ENCODE results near the gene FLT4. TPM values are rescaled to one million over a fixed set of nuclear protein-coding genes. Genes with fewer than 3 reads are reported as not detected.
A peak's percentile ranks its signal among the peaks of the same experiment; 100 is the strongest.

The FLT4 gene
- total and polyA plus RNA-seq, 7 donors, result 1.7 to 7.3 (median 3.5) TPM

DNA sequence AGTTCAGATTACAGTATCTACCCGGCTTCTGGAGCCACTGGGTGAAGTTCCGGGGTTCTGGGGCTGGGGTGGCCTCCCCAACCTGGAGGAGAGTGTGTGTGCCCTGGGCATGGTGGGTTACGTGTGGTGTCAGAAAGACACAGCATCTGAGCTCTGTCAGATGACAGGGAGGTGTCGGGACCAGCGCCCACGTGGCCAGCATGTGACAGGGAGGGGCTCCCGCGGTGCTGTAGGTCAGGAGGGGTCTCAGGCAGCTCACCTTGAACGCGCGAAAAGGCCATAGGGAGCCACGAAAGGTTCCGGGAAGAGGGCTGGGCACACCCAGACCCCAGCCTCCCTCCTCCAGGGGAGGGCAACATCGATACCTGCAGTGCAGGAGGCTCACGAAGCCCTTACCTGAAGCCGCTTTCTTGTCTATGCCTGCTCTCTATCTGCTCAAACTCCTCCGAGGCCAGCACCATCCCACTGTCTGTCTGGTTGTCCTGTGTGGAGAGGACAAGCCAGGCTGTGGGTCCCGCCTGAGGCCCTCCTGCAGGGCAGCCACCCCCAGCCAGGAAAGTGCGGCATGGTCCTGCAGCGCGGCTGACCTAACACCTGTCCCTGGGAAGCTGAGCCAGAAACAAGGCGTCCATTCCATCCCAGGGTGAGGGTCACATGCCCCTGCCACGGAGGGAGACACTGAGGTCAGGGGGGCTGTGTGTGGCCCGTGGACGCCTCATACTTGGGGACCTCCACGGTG lies 40.7 kb downstream of the FLT4 start:
- Histone ChIP-seq H3K27me3 (ENCODE audit: insufficient read depth in 3 of 3, low read length in 2 of 3) (peaks cover 0 to 4% (median 4%) of the 10 kb centered on the region in 3 donors), H3K27ac (no peak overlapping the region), H3K36me3 (ENCODE audit: insufficient read depth in 1 of 2, low read depth in 1 of 2) (no peaks in the 10 kb centered on the region), H3K4me3 (no peak overlapping the region), H3K4me1 (no peaks in the 10 kb centered on the region), H3K9me3 (no peaks in the 10 kb centered on the region)
- 85 to 86% (median 85%) methylated on average over 26 of the region's 26 CpGs for WGBS, 3 donors
- DNase-seq (no peak), ATAC-seq (no peak)
- intact Hi-C loops (cut with DNase I), result no loop called here
- TF ChIP-seq, protein P1, sequence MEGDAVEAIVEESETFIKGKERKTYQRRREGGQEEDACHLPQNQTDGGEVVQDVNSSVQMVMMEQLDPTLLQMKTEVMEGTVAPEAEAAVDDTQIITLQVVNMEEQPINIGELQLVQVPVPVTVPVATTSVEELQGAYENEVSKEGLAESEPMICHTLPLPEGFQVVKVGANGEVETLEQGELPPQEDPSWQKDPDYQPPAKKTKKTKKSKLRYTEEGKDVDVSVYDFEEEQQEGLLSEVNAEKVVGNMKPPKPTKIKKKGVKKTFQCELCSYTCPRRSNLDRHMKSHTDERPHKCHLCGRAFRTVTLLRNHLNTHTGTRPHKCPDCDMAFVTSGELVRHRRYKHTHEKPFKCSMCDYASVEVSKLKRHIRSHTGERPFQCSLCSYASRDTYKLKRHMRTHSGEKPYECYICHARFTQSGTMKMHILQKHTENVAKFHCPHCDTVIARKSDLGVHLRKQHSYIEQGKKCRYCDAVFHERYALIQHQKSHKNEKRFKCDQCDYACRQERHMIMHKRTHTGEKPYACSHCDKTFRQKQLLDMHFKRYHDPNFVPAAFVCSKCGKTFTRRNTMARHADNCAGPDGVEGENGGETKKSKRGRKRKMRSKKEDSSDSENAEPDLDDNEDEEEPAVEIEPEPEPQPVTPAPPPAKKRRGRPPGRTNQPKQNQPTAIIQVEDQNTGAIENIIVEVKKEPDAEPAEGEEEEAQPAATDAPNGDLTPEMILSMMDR (IDR thresholded peaks at IDR 0.05), result no peak

DNA sequence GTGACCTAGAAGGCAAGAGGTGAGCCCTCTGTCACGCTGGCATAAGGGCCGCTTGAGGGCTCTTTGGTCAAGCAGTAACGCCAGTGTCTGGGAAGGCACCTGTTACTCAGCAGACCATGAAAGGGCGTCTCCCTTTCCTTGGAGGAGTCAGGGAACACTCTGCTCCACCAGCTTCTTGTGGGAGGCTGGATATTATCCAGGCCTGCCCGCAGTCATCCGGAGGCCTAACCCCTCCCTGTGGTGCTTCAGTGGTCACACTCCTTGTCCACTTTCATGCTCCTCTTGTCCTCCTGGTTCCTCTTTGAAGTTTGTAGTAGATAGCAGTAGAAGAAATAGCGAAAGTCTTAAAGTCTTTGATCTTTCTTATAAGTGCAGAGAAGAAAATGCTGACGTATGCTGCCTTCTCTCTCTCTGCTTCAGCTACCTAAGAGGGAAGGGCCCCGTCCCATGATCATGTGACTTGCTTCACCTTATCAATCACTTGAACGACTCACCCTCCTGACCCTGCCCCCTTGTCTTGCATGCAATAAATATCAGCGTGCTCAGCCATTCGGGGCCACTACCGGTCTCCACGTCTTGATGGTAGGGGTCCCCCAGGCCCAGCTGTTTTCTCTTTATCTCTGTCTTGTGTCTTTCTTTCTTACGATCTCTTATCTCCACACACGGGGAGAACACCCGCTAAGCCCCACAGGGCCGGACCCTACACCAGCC lies 41.4 kb downstream of the FLT4 start:
- Histone ChIP-seq H3K4me3 (no peak overlapping the region), H3K27ac (no peak overlapping the region), H3K4me1 (no peaks in the 10 kb centered on the region), H3K27me3 (ENCODE audit: insufficient read depth in 3 of 3, low read length in 2 of 3) (peaks cover 0 to 4% (median 4%) of the 10 kb centered on the region in 3 donors), H3K9me3 (no peaks in the 10 kb centered on the region), H3K36me3 (ENCODE audit: insufficient read depth in 1 of 2, low read depth in 1 of 2) (no peaks in the 10 kb centered on the region)
- DNase-seq (peak in 1 of 2 donors; percentile 11), ATAC-seq (no peak)
- intact Hi-C loops (cut with DNase I), result no loop called here
- 50 to 67% (median 56%) methylated on average over 18 of the region's 18 CpGs for WGBS, 3 donors
- TF ChIP-seq, protein P1 (IDR thresholded peaks at IDR 0.05), result no peak

DNA sequence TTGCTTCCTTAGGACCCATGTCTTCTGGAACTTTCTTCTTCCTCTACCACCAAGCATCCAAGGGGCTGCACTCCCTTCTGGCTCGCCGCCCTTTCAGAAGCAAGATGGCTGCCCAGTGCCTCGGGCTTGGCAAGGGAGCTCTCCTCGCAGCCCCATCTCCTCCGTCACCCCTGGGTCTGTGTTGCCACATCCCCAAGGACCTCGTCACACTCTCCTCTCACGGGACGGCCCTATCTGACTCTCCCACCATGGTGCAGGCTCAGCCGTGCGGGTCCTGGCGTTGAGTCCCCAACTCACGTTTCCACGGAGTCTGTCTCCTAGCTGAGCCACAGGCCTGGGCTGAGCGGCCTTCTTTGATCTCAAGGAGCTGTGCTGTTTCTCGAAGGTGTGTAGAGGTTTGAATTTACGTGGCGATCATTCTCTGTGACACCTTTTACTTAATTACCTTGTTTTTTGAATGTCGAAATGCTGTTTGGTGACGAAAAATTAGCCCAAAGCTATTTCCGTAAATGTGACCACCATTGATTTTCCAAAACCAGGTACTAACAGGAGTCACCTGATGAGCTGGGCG lies 43.1 kb downstream of the FLT4 start:
- H3K4me1 ChIP-seq, result no peaks in the 10 kb centered on the region
- WGBS, 3 donors, result 80 to 89% (median 81%) methylated on average over 21 of the region's 21 CpGs
- H3K27ac ChIP-seq, result no peak overlapping the region
- H3K9me3 ChIP-seq, result no peaks in the 10 kb centered on the region
- ATAC-seq (no peak), DNase-seq (peak in 1 of 2 donors; percentile 18)
- no peaks in the 10 kb centered on the region for H3K36me3 ChIP-seq (ENCODE audit: insufficient read depth in 1 of 2, low read depth in 1 of 2)
- TF ChIP-seq, protein P1 (IDR thresholded peaks at IDR 0.05), result no peak
- intact Hi-C loops (cut with DNase I), result no loop called here
- H3K4me3 ChIP-seq, result no peak overlapping the region
- peaks cover 0 to 4% (median 0%) of the 10 kb centered on the region in 3 donors for H3K27me3 ChIP-seq (ENCODE audit: insufficient read depth in 3 of 3, low read length in 2 of 3)

- DNase-seq, result peak in 1 of 2 donors; percentile 48
- TF ChIP-seq, protein P1 (IDR thresholded peaks at IDR 0.05), result peak; percentile 37
- no peak overlapping the region for H3K4me3 ChIP-seq
- H3K27me3 ChIP-seq (ENCODE audit: insufficient read depth in 3 of 3, low read length in 2 of 3), result peaks cover 0 to 4% (median 0%) of the 10 kb centered on the region in 3 donors
- H3K9me3 ChIP-seq, result no peaks in the 10 kb centered on the region
- no peaks in the 10 kb centered on the region for H3K4me1 ChIP-seq
- intact Hi-C loops (cut with DNase I), result no loop called here
- ATAC-seq, result no peak
- 48 to 56% (median 55%) methylated on average over 11 of the region's 11 CpGs for WGBS, 3 donors
- H3K36me3 ChIP-seq (ENCODE audit: insufficient read depth in 1 of 2, low read depth in 1 of 2), result no peaks in the 10 kb centered on the region
- no peak overlapping the region for H3K27ac ChIP-seq
Observed at GRCh38 chr5:180605554-180606214, 43.7 kb downstream of the FLT4 start.
